Measurements from ENCODE around the gene INHBC.
"Not testable (repeated sequence)": the region's sequence is repeated elsewhere in the genome, so short reads cannot be mapped to it uniquely, and the experiment has no call there.

The INHBC gene

DNA sequence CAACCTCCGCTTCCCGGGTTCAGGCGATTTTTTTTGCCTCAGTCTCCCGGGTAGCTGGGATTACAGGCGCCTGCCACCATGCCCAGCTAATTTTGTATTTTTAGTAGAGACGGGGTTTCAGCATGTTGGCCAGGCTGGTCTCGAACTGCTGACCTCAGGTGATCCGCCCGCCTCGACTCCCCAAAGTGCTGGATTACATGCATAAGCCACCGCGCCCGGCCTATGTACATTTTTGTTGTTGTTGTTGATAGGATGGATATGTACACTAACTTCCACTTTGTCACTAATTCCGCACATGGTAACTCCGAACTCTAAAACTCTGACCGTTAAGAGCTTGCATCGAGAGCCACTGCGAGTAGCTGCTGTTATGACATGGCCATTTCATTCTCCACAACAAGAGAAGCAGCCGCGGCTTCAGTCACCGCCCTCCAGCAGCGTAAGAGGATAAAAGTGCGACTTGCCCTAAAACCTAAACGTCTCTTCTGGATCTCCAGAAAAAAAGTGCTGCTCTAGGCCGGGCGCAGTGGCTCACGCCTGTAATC is 52.5 kb downstream of the INHBC start:
- DNase-seq (ENCODE audit: low read depth), result no peak

DNA sequence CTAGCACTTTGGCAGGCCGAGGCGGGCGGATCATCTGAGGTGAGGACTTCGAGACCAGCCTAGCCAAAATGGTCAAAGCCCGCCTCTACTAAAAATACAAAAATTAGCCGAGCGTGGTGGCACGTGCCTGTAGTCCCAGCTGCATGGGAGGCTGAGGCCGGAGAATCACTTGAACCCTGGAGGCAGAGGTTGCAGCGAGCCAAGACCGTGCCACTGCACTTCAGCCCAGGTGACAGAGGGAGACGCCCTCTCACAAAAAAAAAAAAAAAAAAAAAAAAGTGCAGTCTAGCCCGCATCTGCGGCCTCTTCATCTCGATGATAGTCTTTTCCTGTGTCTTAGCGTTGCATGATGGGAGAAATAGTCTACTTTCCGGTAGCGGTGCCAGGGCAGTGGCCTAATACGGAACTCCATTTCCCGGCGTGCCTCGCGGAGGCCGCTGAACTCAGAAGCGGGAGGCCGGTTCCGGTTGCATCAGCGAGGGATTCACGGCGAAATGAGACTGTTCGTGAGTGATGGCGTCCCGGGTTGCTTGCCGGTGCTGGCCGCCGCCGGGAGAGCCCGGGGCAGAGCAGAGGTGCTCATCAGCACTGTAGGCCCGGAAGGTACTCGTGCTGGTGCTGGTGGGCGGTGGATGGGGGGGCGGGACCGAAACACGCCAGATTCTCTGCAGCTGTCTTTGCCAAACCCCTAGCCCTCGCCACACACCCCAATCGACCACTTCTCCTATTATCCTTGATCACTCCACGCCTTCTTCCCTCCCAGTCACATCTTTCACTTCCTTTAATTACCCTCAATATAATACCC is 53.2 kb downstream of the INHBC start, which contains the start of gene MARS1:
Gene MARS1, plus strand, starts transcription at position 472 of the 805 bp plus-strand sequence. Its CDS starts 23 bp downstream, at position 495.
- peak; percentile 90 for DNase-seq (ENCODE audit: low read depth)

- no peak for DNase-seq (ENCODE audit: low read depth)
These were observed 54.0 kb downstream of the INHBC start for GRCh38 chr12:57488402-57489156.

- DNase-seq (ENCODE audit: low read depth), result no peak
These were observed 54.6 kb downstream of the INHBC start for GRCh38 chr12:57489157-57489641.

DNA sequence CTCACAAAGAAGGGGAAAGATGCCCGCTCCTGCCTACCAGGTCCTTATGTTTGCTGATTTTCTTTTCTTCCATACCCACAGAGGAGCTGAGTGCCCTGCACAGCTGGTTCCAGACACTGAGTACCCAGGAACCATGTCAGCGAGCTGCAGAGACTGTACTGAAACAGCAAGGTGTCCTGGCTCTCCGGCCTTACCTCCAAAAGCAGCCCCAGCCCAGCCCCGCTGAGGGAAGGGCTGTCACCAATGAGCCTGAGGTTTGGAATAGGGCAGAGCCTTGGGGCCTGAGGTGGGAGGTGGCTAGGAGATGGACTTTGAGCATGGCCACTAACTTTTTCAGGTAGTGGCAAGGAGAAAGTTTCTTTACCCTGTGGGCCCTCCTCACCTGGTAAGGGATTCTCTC is 55.5 kb downstream of the INHBC start:
- no peak for DNase-seq (ENCODE audit: low read depth)

GRCh38 chr12:57491393-57492280 is 57.1 kb downstream of the INHBC start:
- no peak for DNase-seq (ENCODE audit: low read depth)

GRCh38 chr12:57495051-57495701 is 60.6 kb downstream of the INHBC start:
- not testable (repeated sequence) for DNase-seq (ENCODE audit: low read depth)

DNA sequence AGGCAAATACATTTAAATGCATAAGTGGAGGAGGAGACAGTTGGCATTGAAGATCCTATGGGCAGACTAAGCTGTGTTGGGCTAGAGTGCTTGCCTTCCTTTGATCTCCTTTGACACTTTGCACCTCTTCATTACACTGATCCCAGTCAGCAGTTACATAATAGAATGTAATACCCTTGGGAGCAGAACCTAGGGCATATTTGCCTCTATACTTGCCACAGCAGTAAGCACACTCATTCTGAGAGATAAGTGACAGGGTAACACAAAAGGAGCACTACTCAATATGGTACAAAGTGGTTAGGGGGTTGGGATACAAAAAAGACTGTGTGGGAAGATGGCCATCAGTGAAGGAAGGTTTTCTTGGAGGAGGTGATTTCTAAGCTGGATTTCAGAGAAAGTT is 62.2 kb downstream of the INHBC start:
- no peak for DNase-seq (ENCODE audit: low read depth)

DNA sequence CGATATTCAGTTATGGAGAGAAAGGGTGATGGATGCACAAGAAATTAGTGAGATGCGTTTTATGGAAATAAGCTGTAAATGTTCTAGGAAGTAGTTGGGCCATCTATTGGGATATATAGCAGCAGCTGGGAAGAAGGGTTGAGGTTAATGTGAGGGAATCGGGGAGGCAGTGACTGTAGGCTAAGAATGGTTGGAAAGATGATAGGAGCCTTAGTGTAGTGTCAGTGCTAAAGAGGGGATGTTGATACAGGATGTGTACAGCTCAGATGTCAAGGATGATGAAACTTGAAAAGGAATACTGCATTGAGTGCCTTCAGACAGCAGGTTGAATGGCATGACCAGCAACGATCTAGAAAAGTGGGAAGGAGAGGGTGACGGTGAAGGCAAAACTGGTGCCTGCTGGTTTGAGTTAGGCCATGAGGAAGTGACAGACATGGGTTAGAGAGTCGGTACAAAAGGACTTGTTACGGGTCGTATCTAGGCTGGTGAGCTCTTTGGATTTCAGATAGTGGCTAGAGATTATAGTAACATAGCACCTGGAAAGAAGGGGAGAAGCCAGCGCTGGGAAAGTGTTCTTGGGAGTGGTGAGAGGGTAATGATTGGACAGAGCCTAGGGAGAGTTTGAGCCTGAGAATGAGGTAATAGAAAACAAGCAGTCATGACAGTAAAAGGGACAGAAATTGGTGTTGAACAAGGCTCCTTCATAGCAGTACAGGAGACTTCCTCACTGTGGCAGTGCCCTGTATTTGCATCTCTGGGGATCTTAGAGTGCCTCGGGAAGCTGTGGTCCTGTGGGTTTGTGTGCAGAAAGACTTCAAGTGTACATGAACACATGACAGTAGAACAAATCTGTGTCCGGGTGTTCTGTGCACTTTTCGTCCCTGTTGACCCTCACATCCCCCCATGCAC is 62.9 kb downstream of the INHBC start:
- no peak for DNase-seq (ENCODE audit: low read depth)

DNA sequence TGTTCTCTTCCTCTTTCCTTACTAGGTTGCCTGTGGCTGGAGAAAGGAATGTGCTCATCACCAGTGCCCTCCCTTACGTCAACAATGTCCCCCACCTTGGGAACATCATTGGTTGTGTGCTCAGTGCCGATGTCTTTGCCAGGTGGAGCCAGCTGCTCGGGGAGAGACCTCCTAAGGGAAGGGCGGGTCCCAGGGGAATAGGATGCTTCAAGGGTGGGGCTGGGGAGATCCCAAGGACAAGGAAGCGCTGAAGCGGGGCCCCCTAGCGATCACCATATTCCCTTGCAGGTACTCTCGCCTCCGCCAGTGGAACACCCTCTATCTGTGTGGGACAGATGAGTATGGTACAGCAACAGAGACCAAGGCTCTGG is 63.5 kb downstream of the INHBC start:
- DNase-seq (ENCODE audit: low read depth), result no peak

DNA sequence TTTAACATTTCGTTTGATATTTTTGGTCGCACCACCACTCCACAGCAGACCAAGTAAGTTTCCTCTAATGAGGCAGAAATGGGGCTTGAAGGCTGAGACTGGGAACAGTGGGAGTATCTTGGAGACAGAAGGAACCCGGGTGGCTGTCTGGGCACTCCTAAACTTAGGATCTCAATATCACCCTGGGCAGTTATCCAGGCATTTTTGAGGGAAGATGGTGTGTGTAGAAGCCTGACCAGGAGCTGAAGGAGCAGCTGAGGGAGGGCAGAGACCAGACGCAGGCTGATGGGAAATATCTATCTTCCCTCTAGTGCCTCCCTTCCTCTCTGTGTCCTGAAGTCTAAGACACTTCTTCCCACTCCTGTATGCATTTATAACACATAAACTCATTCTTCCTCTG is 64.0 kb downstream of the INHBC start:
- no peak for DNase-seq (ENCODE audit: low read depth)

GRCh38 chr12:57500213-57500612 is 65.6 kb downstream of the INHBC start:
- no peak for DNase-seq (ENCODE audit: low read depth)
